ENCODE data around the gene RUNX3.

- no peak for TF ChIP-seq CTCF (IDR thresholded peaks at IDR 0.05; ENCODE audit: low read depth, low read length, missing input control)
- no peak for TF ChIP-seq ATF3 (IDR thresholded peaks at IDR 0.05)
- TF ChIP-seq JUND (IDR thresholded peaks at IDR 0.05) = no peak
- no peak for TF ChIP-seq RAD21 (IDR thresholded peaks at IDR 0.05)
- TF ChIP-seq GABPA (IDR thresholded peaks at IDR 0.05 in 1 of 2, conservative IDR thresholded peaks at IDR 0.05 in 1 of 2) = no peak
- TF ChIP-seq REST (IDR thresholded peaks at IDR 0.05) = no peak
- no peak for TF ChIP-seq TAF1 (conservative IDR thresholded peaks at IDR 0.05)
- no peak for TF ChIP-seq SP1 (IDR thresholded peaks at IDR 0.05)
These were observed 54.8 kb downstream of the RUNX3 start for GRCh38 chr1:24875257-24875656.
